GM21619 (cell line): ENCODE measurements around the gene LRRC47.

ENCODE experiments used
- ATAC-seq: cut with Tn5 transposase; IDR thresholded peaks from one replicate; pipeline ENCODE4 v1.9.1; 2021; ENCODE audit not compliant: unreplicated experiment

LRRC47 gene

DNA sequence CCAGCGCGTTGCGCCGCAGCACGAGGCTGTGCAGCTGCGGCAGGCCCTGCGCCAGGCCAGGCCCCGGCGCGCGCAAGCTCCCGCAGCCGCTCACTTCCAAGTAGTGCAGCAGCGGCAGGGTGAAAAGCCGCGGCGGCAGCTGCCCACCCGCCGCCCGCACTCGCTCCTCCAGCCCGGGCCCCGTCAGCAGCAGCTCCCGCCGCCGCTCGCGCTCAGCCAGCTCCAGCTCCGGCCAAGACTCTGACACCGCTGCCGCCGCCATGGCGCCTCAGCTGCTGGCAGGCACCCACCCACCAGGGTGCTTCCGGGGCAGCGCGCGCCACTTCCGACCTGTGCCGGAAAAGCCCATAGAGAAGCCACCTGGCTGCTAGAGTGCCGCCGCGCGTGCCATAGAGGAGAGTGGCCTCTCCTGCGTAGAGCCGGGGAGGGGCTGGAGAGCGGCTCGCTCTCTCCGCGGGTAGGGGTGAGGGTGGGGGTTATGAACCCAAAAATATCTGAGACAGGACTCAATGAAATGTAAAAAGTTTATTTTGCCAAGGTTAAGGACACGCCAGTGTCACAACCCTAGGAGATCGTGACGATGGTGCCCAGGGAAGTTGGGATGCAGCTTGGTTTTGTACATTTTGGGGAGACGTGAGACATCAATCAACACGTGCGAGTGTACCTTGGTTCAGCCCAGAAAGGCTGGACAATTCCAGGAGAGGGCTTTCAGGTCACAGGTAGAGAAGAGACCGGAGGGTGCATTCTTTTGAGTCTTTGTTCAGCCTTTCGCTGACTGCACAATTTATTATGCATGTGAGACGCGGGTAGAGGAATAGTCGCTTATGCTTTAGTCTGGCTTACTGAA, at the start of gene LRRC47:
LRRC47 (minus strand) TSS at position 284 of the 847 bp plus-strand sequence; CDS start at position 262, 22 bp downstream.
- ATAC-seq: peak; percentile 98

GRCh38 chr1:3842912-3843311, 46.6 kb upstream of the LRRC47 start:
- ATAC-seq: no peak

DNA sequence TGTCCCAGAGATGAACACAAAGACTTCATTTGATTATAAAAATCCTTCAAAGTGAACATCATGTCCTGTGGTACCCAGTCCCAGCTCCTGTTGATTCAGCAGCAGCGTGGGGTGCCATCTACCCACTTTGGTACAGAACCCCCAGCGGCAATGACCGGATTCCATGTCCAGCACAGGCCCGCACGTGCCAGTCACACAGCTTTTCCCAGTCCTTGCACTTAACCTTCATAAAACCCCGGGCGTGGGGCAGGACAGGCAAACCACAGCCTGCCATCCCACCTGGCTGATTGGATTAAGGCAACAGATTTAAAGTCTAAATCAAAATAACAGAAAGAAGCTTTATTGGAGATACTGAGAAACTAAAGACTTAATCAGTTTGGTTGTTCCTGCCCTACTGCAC, 45.2 kb upstream of the LRRC47 start:
- ATAC-seq: no peak

DNA sequence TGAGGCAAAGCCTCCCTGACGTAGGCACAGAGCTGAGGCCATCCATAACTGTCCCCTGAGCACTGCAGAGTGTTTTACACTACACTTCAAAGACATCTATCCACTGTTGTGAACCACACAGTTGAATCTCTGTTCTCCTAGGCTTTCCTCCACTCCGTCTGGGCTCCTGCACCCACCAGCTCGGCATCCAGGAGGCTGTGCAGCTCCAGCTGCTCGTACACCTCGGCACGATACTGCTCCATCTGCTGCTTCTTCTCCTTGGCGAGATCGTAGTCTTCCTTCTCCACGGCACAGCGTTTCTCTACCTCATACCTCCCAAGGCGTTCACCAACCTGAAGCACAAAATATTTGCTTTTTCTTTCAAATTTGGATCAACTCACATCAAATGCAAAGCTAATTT, 42.5 kb upstream of the LRRC47 start:
- ATAC-seq: no peak

DNA sequence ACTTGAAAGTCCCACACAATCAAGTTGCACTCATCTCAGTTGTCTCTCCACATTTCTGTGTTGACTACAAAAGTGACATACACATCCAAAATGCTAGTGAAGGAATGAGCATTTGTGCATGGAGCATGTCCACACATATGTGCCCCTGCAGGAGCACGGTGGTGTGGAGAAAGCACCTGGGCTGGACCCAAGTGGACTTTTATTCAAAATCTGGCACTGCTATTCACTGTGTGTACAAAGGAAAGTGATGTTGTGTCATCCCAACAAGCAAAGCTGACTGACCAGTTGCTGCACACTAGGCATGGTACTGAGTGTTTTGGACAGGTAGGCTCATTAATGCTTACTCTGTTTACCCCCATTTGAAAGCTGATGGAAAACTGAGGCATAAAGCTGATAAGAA, 41.4 kb upstream of the LRRC47 start:
- no peak for ATAC-seq

- no peak for ATAC-seq
Observed at GRCh38 chr1:3837200-3837599, 40.9 kb upstream of the LRRC47 start.

GRCh38 chr1:3836421-3836820, 40.1 kb upstream of the LRRC47 start:
- no peak for ATAC-seq

GRCh38 chr1:3834701-3835100, 38.4 kb upstream of the LRRC47 start:
- no peak for ATAC-seq

DNA sequence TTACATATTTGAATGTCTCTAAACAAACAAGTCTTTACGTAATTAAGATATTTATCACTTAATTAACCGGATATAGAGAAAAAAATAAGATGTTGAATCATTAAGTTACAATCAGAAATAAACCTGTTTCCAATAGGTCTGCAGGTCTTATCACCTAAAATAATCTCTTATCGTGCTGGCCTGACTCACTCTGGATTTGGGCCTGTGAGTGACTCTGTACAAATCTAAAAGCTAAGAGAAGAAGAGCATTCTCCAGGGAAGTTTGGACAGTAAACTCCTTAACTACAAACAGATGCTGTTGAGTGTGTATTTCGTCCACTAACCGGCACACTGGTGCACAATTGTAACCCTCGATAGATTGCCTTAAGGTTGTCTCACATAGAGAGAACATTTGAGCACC, 35.4 kb upstream of the LRRC47 start:
- ATAC-seq: no peak

- ATAC-seq: no peak
Observed at GRCh38 chr1:3828391-3828790, 32.1 kb upstream of the LRRC47 start.

- no peak for ATAC-seq
Observed at GRCh38 chr1:3827813-3828307, 31.6 kb upstream of the LRRC47 start.

GRCh38 chr1:3825356-3825755, 29.1 kb upstream of the LRRC47 start:
- ATAC-seq: no peak

GRCh38 chr1:3824650-3825049, 28.4 kb upstream of the LRRC47 start:
- ATAC-seq: no peak

- ATAC-seq: no peak
Observed at GRCh38 chr1:3822421-3822820, 26.1 kb upstream of the LRRC47 start.

- ATAC-seq: no peak
Observed at GRCh38 chr1:3821908-3822307, 25.6 kb upstream of the LRRC47 start.

DNA sequence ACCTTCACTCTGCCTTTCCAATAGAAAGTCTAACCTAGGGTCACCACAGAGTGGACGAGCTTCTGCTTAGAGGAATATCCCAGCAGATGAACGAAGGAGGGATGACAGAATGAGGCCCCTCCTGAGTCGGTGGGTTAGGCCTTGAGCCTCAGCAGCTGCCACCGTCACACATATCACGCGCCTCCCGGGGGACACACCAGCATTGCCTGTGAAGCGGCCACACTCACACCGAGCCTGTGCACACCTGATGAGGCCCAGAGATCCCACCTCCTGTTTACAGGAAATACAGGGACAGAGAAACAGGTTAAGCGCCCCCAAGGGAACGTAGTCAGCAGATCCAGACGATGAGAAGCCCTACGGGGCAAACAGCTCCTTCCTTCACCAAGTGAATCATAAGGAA, 25.1 kb upstream of the LRRC47 start:
- ATAC-seq: no peak

DNA sequence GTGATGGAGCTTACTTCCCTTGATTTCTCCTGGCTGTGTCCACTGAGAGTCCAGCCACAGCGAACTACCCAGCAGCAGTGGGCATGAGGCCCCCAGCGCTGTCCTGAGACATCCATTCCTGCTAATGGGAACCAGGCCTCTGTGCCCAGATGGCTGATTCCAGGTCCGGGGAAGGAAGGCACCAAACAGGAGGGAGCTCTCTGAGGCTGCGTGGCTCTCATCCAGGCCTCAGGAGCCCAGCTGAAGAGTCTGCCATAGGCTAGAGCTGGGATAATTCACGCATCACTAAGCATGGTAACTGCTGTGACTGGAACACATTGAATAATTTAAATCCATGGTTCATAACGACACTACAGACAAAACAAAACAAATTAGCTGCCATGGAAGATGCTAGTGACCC, 24.7 kb upstream of the LRRC47 start:
- no peak for ATAC-seq

DNA sequence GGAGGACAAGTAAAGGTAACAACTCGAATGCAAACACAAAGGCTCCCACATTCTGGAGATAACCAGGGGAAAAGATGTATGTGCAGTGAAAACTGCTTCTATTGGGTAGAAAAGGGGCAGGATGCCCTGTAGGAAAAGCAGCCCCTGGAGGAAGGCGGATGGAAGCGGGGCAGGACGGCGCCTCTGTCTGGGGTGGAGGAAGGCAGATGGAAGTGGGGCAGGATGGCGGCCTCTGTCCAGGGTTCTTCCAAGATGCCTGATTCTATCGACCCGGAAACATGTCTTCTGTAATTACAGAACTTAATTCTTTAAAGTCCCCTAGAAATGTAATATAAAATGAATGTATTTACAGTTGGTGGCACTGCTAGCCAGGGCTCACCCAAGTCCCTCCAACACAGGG, 24.0 kb upstream of the LRRC47 start:
- no peak for ATAC-seq

DNA sequence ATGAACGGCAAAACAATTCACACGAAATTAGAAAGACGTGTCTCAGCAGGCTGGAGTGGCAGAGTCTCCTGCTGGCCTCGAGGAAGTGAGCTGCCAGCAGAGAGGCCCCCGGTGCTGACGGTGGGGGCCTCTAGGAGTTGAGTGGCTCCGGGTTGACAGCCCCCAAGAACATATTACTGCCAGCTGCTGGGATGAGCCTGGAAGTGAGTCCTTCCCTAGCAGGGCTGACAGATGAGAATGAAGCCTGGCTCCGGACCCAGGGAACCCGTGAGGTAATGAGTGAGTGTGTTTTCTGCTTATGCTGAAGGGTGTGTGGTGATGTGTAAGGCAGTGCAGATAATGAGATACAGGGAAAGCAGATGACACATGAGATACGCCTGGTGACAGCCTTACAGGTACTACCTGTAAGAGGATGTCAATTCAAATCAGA, 23.5 kb upstream of the LRRC47 start:
- no peak for ATAC-seq

DNA sequence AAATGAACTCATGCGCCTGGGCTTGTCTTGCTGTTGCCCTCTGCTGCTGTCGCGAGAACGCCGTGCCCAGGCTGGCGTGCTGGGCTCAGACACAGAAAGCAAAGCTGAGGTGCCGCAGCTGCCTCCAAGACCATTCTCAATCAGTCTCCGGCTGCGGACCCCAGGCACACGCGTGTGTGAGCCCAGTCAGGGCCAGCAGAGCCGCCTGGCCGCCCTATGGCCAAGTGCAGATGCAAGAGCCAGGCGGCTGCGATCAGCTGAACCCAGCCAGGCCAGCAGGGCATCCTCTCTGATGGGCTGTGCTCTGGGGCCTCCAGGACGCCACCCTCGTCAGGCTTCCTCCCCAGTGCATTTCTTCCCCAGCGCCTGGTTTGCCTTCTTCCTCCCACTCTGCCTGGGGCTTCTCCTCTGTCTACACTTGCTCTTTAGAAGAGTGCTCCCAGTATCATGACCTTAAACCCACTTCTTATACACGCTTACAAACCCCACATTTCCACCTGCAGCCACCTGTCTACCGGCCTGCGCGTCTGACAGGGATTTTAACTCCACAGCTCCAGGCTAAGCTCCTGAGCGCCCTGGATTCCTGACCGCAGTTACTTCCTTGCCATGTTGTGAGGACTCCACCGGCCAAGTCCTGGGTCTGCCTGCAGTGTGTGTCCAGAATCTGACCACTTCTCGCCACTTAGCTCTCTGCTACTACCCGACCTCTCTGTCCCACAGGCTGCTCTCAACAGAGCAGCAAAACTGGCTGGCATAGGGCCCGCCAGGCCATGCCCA, 21.7 kb upstream of the LRRC47 start:
- no peak for ATAC-seq

- ATAC-seq: no peak
Observed at GRCh38 chr1:3817138-3817740, 20.9 kb upstream of the LRRC47 start.
